Omental fat pad (tissue), 4 donors: ENCODE measurements around the gene L3MBTL4. TPM values are rescaled to one million over a fixed set of nuclear protein-coding genes. Genes with fewer than 3 reads are reported as not detected.
"Not testable (repeated sequence)": the region's sequence is repeated elsewhere in the genome, so short reads cannot be mapped to it uniquely, and the experiment has no call there.

Source experiments
- ATAC-seq: fragments of 150-250 bp; one replicate; pipeline ENCODE4 v1.9.1; 2016; ENCODE audit warnings: mild to moderate bottlenecking, moderate library complexity; ENCODE audit not compliant: low FRiP score
- DNase-seq: peaks from one replicate; pipeline ENCODE4 v3.0.0-alpha.2; 2019; ENCODE audit warnings: low spot score
- CTCF ChIP-seq, 3 donors: fragments of 450-650 bp; IDR thresholded peaks; one replicate each; pipeline ENCODE4 v1.5.1; 2016 to 2017; ENCODE audit warnings: antibody characterized with exemption in 3 of 3, mild to moderate bottlenecking in 3 of 3, moderate library complexity in 2 of 3
- total RNA-seq, 4 donors: library from RNA; depleted of rRNA; stranded (reverse); fragments of >200 nt; gene quantifications; one replicate each; pipeline ENCODE4 v1.1.0, GENCODE V29; 2016

L3MBTL4 gene
- total RNA-seq, 4 donors from 2014 or later: 7.2 to 14.8 (median 8.3) TPM

DNA sequence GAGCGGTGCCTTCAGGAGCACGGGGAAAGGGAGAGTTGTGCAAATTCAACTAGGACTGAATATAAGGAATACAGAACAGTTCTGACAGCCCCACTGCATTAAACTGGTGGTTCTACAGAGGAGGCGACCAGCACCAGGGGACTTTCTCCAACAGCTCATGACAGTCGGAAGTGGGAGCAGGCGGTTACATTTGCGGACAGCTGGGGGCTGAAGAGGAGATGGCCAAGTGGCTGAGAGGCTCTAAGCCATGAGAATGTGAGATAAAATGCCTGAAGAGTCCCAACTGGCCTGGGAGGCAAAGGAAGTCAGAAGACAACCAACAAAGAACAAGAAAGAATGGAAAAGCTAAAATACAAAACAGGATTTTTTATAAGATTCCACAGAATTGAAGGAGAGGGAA is 141.3 kb downstream of the L3MBTL4 start:
- no peak for DNase-seq
- no peak for TF ChIP-seq CTCF (IDR thresholded peaks at IDR 0.05)
- no peak for ATAC-seq

DNA sequence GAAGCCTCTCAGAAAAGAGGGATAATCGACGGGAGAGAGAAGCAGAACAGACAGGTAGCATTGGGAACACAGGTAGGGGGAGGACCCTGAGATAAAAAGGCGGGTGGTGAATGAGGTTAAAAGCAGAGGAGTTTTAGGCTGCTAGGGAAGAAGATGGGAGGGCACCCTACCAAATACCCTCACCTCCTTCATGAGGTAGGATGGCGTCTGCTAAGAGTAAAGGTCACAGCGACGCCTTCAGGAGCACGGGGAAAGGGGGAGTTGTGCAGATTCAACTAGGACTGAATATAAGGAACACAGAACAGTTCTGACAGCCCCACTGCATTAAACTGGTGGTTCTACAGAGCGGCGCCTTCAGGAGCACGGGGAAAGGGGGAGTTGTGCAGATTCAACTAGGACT is 142.6 kb downstream of the L3MBTL4 start:
- not testable (repeated sequence) for ATAC-seq, DNase-seq

DNA sequence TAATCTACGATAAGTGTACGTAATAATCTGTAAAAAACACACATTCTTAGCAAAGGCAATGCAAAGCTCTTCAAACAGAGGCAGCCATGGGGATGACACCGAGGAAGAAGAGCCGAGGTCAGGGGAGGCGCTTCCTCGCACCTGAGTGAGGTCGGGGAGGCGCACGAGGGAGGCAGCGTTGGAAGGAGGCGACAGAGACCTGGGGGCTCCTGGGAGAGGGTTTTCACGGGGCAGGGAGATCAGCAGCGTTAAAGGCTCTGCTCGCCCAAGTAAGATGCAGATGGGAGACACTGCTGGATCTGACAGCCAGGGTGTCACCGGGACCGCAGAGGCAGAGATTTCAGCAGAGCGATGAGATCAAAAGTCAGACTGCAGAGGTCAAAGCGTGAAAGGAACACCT is 143.1 kb downstream of the L3MBTL4 start:
- DNase-seq (no peak), ATAC-seq (no peak)
- TF ChIP-seq CTCF (IDR thresholded peaks at IDR 0.05): no peak

DNA sequence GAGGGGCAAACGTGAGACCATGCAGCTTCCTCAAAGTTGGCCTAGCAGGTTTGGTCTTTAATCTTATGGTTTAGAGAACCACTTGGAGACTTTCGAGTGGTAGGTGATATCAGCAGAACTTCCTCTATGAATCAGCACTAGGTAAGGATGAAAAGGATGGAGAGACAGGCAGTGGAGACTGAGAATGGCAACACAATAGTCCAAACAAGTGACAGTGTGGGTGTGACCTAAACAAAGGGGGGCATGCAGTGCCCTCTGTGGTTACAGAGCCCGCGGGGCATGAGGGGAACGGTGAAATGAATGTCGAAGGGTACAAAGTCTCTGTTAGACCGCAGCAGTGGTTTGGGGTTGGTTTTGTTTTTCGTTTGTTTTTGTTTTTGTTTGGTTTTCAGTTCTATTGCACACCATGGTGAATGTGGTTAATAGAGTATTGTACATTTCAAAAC is 143.9 kb downstream of the L3MBTL4 start:
- ATAC-seq: no peak
- no peak for DNase-seq
- no peak for TF ChIP-seq CTCF (IDR thresholded peaks at IDR 0.05)

GRCh38 chr18:6269660-6270332 is 144.9 kb downstream of the L3MBTL4 start:
- DNase-seq: no peak
- no peak for ATAC-seq
- TF ChIP-seq CTCF (IDR thresholded peaks at IDR 0.05): no peak

- TF ChIP-seq CTCF (IDR thresholded peaks at IDR 0.05): no peak
- DNase-seq: no peak
- ATAC-seq: no peak
Observed at GRCh38 chr18:6266212-6266611, 148.5 kb downstream of the L3MBTL4 start.

GRCh38 chr18:6261938-6262337 is 152.8 kb downstream of the L3MBTL4 start:
- TF ChIP-seq CTCF (IDR thresholded peaks at IDR 0.05): no peak
- DNase-seq (no peak), ATAC-seq (no peak)

DNA sequence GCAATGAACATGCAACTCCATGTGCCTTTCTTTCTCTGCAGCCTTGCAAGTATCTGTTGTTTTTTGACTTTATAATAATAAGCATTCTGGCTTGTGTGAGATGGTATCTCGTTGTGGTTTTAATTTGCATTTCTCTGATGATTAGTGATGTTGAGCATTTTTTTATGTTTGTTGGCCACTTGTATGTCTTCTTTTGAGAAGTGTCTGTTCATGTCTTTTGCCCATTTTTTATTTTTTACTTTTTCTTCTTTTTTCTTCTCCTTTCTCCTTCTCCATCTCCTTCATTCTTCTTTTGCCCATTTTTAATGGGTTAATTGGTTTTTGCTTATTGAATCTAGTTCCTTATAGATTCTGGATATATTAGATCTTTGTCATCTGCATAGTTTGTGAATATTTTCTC is 155.4 kb downstream of the L3MBTL4 start:
- not testable (repeated sequence) for ATAC-seq, DNase-seq
